Trophoblast cell (in vitro differentiated cells and primary cell): Measurements from ENCODE around the gene PRDM16.

Source experiments
- DNase-seq, 2 donors: peaks; one replicate each; pipeline ENCODE4 v3.0.0-alpha.2; 2016
- H2AFZ ChIP-seq: 2 replicates; pipeline ENCODE4 v1.6.1; 2013; ENCODE audit warnings: low read length, moderate library complexity, mild to moderate bottlenecking; ENCODE audit not compliant: insufficient read depth, poor library complexity
- H2AK5ac ChIP-seq: 2 replicates; pipeline ENCODE4 v1.6.1; 2013; ENCODE audit warnings: mild to moderate bottlenecking, low read length
- H2BK120ac ChIP-seq: 2 replicates; pipeline ENCODE4 v1.6.1; 2013; ENCODE audit warnings: low read length, mild to moderate bottlenecking, moderate library complexity; ENCODE audit not compliant: insufficient read depth, poor library complexity
- H2BK12ac ChIP-seq: 2 replicates; pipeline ENCODE4 v1.6.1; 2013; ENCODE audit warnings: mild to moderate bottlenecking, low read length, moderate library complexity
- H2BK5ac ChIP-seq: 2 replicates; pipeline ENCODE4 v1.6.1; 2013; ENCODE audit warnings: low read length, low read depth, moderate library complexity, mild to moderate bottlenecking; ENCODE audit not compliant: poor library complexity
- H3K14ac ChIP-seq: 2 replicates; pipeline ENCODE4 v1.6.1; 2013; ENCODE audit warnings: mild to moderate bottlenecking, low read length
- H3K18ac ChIP-seq: 2 replicates; pipeline ENCODE4 v1.6.1; 2013; ENCODE audit warnings: mild to moderate bottlenecking, low read length
- H3K23ac ChIP-seq: 2 replicates; pipeline ENCODE4 v1.6.1; 2013; ENCODE audit warnings: low read length
- H3K27ac ChIP-seq: 2 replicates; pipeline ENCODE4 v1.5.1; 2013; ENCODE audit warnings: low read depth, mild to moderate bottlenecking, inconsistent platforms, low read length, moderate library complexity
- H3K27me3 ChIP-seq: 2 replicates; pipeline ENCODE4 v1.6.1; 2013; ENCODE audit warnings: inconsistent platforms, mild to moderate bottlenecking, low read length, moderate library complexity; ENCODE audit not compliant: insufficient read depth
- H3K36me3 ChIP-seq, 2 experiments: 1 replicate in 1 of 2; 2 replicates in 1 of 2; pipeline ENCODE4 v1.6.1; 2013; ENCODE audit warnings: low read length in 2 of 2, mild to moderate bottlenecking in 2 of 2, moderate library complexity in 1 of 2; ENCODE audit not compliant: insufficient read depth in 2 of 2, control insufficient read depth in 1 of 2
- H3K4ac ChIP-seq: 2 replicates; pipeline ENCODE4 v1.6.1; 2013; ENCODE audit warnings: low read depth, mild to moderate bottlenecking, low read length, moderate library complexity
- H3K4me1 ChIP-seq, 2 experiments: 1 replicate in 1 of 2; 2 replicates in 1 of 2; pipeline ENCODE4 v1.6.1; 2013; ENCODE audit warnings: low read length in 2 of 2, mild to moderate bottlenecking in 2 of 2, moderate library complexity in 1 of 2; ENCODE audit not compliant: insufficient read depth in 2 of 2, control insufficient read depth in 1 of 2
- H3K4me2 ChIP-seq: 2 replicates; pipeline ENCODE4 v1.6.1; 2013; ENCODE audit warnings: inconsistent platforms, mild to moderate bottlenecking, low read length, moderate library complexity
- H3K4me3 ChIP-seq: 2 replicates; pipeline ENCODE4 v1.5.1; 2013; ENCODE audit warnings: mild to moderate bottlenecking, low read depth, low read length, inconsistent platforms
- H3K79me1 ChIP-seq: one replicate; pipeline ENCODE4 v1.6.1; 2013; ENCODE audit warnings: low read length
- H3K79me2 ChIP-seq: 2 replicates; pipeline ENCODE4 v1.6.1; 2013; ENCODE audit warnings: low read length, mild to moderate bottlenecking; ENCODE audit not compliant: control insufficient read depth, insufficient read depth, poor library complexity
- H3K9ac ChIP-seq: 2 replicates; pipeline ENCODE4 v1.6.1; 2013; ENCODE audit warnings: mild to moderate bottlenecking, low read length
- H3K9me3 ChIP-seq: 2 replicates; pipeline ENCODE4 v1.6.1; 2013; ENCODE audit warnings: low read depth, mild to moderate bottlenecking, control low read depth, inconsistent platforms, low read length; ENCODE audit not compliant: insufficient read depth
- H4K12ac ChIP-seq: 2 replicates; pipeline ENCODE4 v1.6.1; 2013; ENCODE audit warnings: low read depth, mild to moderate bottlenecking, low read length, moderate library complexity
- H4K8ac ChIP-seq: 2 replicates; pipeline ENCODE4 v1.6.1; 2013; ENCODE audit warnings: low read depth, mild to moderate bottlenecking, low read length, moderate library complexity
- H4K91ac ChIP-seq: one replicate; pipeline ENCODE4 v1.6.1; 2013; ENCODE audit warnings: low read depth, mild to moderate bottlenecking, low read length, moderate library complexity
- WGBS: extraction: QIAGEN DNeasy Blood & Tissue Kit; methylation state at CpG from one replicate; pipeline ENCODE4 v1.1.7; 2013; ENCODE audit warnings: missing lambda C conversion rate; ENCODE audit not compliant: insufficient read length, insufficient coverage; ENCODE audit errors: extremely low coverage; 5-methylcytosine and 5-hydroxymethylcytosine counted together

The PRDM16 gene

DNA sequence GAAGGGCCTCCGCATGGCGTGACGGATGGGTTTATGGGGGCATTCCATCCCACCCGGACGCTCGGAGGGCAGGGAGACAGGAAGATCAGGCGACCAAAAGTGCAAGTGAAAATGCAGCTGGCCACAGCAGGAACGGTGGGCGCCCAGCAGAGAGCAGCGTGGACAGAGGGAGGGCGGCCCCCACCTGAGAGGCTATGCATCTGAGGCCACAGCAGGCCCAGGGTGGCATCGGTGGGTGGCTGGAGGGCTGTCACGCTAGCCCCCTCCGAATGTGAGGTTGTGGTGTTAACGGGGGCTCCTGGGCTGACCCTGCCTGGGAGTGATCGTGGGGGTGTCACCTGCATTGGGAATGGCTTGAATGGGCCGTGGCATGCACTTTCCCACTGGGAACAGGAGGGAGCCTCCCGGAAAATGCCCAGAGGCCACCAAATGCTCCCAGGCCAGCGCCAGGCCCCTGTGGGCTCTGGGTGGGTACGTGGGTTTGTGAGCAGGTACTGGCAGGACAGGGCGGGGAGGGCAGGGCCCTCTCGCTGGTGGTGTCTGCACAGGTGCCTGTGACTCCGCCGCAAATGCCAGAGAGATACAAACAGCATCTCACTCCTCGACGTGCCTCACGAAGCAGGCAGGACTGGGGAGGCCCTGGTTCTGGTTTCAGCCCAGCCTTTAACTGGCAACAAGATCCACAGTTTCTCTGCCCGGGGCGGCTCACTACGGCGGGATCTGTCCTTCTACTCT, 172.8 kb downstream of the PRDM16 start:
- Histone ChIP-seq H3K36me3 (no peaks in the 10 kb centered on the region), H3K27me3 (no peaks in the 10 kb centered on the region), H4K8ac (no peak overlapping the region), H3K9ac (no peak overlapping the region), H3K79me2 (no peaks in the 10 kb centered on the region), H3K23ac (no peak overlapping the region), H3K4me1 (peaks cover 0 to 4% of the 10 kb centered on the region in 2 experiments), H3K4me2 (no peak overlapping the region), H3K79me1 (no peaks in the 10 kb centered on the region), H4K12ac (no peak overlapping the region), H2AFZ (no peak overlapping the region), H3K14ac (no peak overlapping the region), H2BK5ac (no peak overlapping the region), H3K4ac (no peak overlapping the region), H3K9me3 (peaks cover 8% of the 10 kb centered on the region), H2BK120ac (no peak overlapping the region), H3K18ac (no peak overlapping the region), H2AK5ac (no peak overlapping the region), H3K4me3 (no peak overlapping the region), H2BK12ac (no peak overlapping the region), H4K91ac (no peak overlapping the region), H3K27ac (no peak overlapping the region)
- WGBS: no CpG with 5 or more reads among the region's 31 CpGs
- DNase-seq: no peak

DNA sequence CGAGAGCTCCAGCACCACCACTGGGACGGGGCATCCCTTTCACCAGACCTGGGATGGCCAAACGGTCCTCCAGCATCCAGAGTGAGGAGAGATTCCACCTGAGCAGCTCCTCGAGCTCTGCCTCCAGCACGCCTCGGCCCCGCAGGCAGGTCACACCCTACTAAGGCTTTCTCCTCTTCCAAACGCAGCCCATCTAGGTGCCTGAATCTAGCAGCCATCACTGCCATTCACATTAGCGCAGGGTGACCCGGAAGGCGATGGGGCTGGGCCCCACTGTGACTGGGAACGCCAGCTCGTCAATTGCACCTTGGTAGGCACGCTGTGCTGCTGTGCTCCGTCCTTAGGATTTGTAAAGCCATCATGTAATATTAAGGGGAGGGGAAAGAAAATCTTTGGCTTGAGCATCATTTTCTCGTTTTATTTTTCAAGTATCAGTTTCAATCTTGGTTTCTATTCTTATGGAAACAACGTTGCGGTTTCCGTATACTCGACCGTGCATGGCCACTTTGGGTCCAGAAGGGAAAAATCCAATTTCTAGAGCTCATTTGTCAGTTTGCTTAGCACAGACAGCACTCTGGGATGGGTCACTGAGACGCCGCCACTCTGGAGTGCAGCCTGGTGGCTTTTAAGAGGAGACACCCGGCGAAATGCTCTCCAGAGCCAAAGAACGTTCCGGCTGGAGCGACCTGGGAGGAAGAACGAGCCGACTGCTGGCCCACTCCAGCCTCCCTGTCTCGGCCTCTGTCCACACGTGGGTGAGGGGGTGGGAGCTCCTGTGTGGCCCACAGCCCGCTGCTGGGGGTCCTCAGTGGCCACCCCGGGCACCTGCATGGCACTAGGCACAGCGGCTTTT, 173.6 kb downstream of the PRDM16 start:
- WGBS: no CpG with 5 or more reads among the region's 35 CpGs
- no peak overlapping the region for H3K9ac ChIP-seq
- H3K27me3 ChIP-seq: peaks cover 4% of the 10 kb centered on the region

DNA sequence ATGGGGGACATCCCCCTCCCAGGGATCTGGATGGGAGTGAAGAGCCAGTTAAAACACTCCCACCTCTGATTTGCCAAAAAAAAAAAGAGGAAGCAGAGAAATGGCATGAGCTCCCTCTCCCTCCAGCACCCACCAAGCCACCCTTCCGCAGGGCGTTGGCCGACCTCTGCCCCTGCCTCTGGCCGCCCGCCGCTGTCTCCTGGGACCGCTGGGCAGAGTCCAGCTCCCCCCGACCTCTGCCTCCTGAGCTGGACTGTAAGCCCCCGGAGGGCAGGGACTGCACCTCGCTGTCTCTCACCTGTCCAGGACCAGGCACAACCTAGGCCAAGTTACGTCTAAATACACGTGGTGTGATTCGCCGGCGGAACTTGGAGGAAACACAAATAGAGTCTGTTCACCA, 174.3 kb downstream of the PRDM16 start:
- Histone ChIP-seq H3K9me3 (peaks cover 8% of the 10 kb centered on the region), H4K12ac (no peak overlapping the region), H2BK5ac (no peak overlapping the region), H3K9ac (no peak overlapping the region), H3K4ac (no peak overlapping the region), H2AK5ac (no peak overlapping the region), H3K27ac (no peak overlapping the region), H3K23ac (no peak overlapping the region), H3K36me3 (no peaks in the 10 kb centered on the region), H3K79me1 (no peaks in the 10 kb centered on the region), H4K91ac (no peak overlapping the region), H3K4me2 (no peak overlapping the region), H3K27me3 (peaks cover 6% of the 10 kb centered on the region), H3K18ac (no peak overlapping the region), H2BK120ac (no peak overlapping the region), H3K14ac (no peak overlapping the region), H2BK12ac (no peak overlapping the region), H3K4me3 (no peak overlapping the region), H3K79me2 (no peaks in the 10 kb centered on the region), H4K8ac (no peak overlapping the region), H2AFZ (no peak overlapping the region), H3K4me1 (peaks cover 0 to 4% of the 10 kb centered on the region in 2 experiments)
- no peak for DNase-seq
- no CpG with 5 or more reads among the region's 15 CpGs for WGBS

More for the DNA sequence above, 173.6 kb downstream of the PRDM16 start:
- no peak overlapping the region for H4K12ac ChIP-seq
- H3K18ac ChIP-seq: no peak overlapping the region
- H3K4ac ChIP-seq: no peak overlapping the region
- no peak overlapping the region for H4K91ac ChIP-seq
- no peak overlapping the region for H2AK5ac ChIP-seq
- no peak overlapping the region for H4K8ac ChIP-seq
- no peak overlapping the region for H2BK12ac ChIP-seq
- H3K79me1 ChIP-seq: no peaks in the 10 kb centered on the region
- no peak overlapping the region for H3K27ac ChIP-seq
- H3K4me2 ChIP-seq: no peak overlapping the region
- no peak overlapping the region for H3K23ac ChIP-seq
- no peak overlapping the region for H3K14ac ChIP-seq
- no peaks in the 10 kb centered on the region for H3K36me3 ChIP-seq
- H3K4me3 ChIP-seq: no peak overlapping the region
- H2AFZ ChIP-seq: no peak overlapping the region
- peaks cover 0 to 4% of the 10 kb centered on the region in 2 experiments for H3K4me1 ChIP-seq
- no peak overlapping the region for H2BK120ac ChIP-seq
- no peak overlapping the region for H2BK5ac ChIP-seq
- no peaks in the 10 kb centered on the region for H3K79me2 ChIP-seq
- DNase-seq: no peak
- H3K9me3 ChIP-seq: peaks cover 8% of the 10 kb centered on the region

DNA sequence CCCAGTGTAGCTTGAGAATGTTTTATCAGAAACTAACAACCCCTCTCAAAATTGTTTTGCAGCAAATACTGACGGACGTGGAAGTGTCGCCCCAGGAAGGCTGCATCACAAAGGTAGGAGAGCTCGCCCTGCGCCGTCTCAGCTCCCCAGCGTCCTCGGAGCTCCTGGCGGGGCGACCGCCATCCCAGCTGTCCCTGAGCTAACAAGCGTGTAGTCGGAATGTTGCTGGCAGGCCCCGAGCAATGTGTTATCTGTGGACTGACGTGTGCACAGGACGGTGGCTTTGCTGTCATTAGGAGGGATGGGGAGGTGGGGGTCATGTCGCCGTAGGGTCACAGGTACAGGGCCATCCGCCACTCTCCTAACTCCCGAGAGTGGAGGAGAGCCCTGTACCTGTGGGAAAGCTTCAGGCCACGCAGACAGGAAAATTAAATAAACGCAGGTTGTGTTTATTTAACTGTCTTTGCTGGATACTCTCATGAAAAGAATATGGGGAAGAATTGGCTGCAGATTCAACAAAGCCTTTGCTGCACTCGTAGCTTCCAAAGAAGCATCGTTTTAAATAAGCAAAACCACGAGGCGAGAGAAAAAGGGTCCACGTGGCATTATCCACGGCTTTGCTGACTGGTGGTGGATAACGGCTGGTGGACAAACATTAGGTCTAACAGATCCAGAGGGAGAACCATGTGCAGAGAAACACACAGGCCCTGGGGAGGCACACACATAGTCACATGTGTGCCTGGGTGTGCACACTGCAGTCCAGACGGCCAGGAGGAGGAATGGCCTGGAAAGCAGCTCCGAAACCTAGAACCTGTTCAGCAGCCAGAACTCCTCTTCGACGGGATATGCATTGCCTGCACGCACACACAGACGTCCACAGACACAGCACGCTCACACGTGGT, 175.3 kb downstream of the PRDM16 start:
- DNase-seq: no peak
- H3K14ac ChIP-seq: no peak overlapping the region
- no peak overlapping the region for H3K4me3 ChIP-seq
- H2BK12ac ChIP-seq: no peak overlapping the region
- no peak overlapping the region for H3K27ac ChIP-seq
- H3K79me2 ChIP-seq: no peaks in the 10 kb centered on the region
- H2AK5ac ChIP-seq: no peak overlapping the region
- peaks cover 6% of the 10 kb centered on the region for H3K27me3 ChIP-seq
- H2BK5ac ChIP-seq: no peak overlapping the region
- H3K36me3 ChIP-seq: no peaks in the 10 kb centered on the region
- H2BK120ac ChIP-seq: no peak overlapping the region
- H3K4me2 ChIP-seq: no peak overlapping the region
- no peak overlapping the region for H3K23ac ChIP-seq
- no peak overlapping the region for H4K8ac ChIP-seq
- no peak overlapping the region for H3K9ac ChIP-seq
- no peak overlapping the region for H2AFZ ChIP-seq
- H3K79me1 ChIP-seq: no peaks in the 10 kb centered on the region
- H3K4ac ChIP-seq: no peak overlapping the region
- no peak overlapping the region for H4K91ac ChIP-seq
- H4K12ac ChIP-seq: no peak overlapping the region
- no CpG with 5 or more reads among the region's 37 CpGs for WGBS
- peaks cover 0 to 4% of the 10 kb centered on the region in 2 experiments for H3K4me1 ChIP-seq
- peaks cover 9% of the 10 kb centered on the region for H3K9me3 ChIP-seq
- no peak overlapping the region for H3K18ac ChIP-seq
